Lung (tissue), 12 donors: Measurements from ENCODE around the gene CTSZ. TPM values are rescaled to one million over a fixed set of nuclear protein-coding genes. Genes with fewer than 3 reads are reported as not detected.

Source experiments
- ATAC-seq: fragments of 200-7000 bp; cut with Tn5 transposase; one replicate; pipeline ENCODE4 v1.9.1; 2020; ENCODE audit warnings: moderate number of reproducible peaks; ENCODE audit not compliant: insufficient read depth, low FRiP score
- DNase-seq, 3 donors: peaks; one replicate each; pipeline ENCODE4 v3.0.0-alpha.2; 2013 to 2017
- H3K27ac ChIP-seq, 2 donors: one replicate each; pipeline ENCODE4 v1.5.1; 2013; ENCODE audit warnings: mild to moderate bottlenecking in 2 of 2, moderate library complexity in 2 of 2, control low read depth in 1 of 2, inconsistent platforms in 1 of 2, low read depth in 1 of 2, low read length in 1 of 2
- H3K27me3 ChIP-seq, 3 donors: one replicate each; pipeline ENCODE4 v1.5.1; 2013; ENCODE audit warnings: low read length in 2 of 3; ENCODE audit not compliant: control insufficient read depth in 3 of 3, insufficient read depth in 3 of 3
- H3K36me3 ChIP-seq, 4 donors: one replicate each; pipeline ENCODE4 v1.5.1; 2013; ENCODE audit warnings: low read length in 4 of 4, mild to moderate bottlenecking in 1 of 4, moderate library complexity in 1 of 4; ENCODE audit not compliant: control insufficient read depth in 4 of 4, insufficient read depth in 4 of 4
- H3K4me1 ChIP-seq, 5 donors: one replicate each; pipeline ENCODE4 v1.5.1; 2013; ENCODE audit warnings: low read length in 5 of 5, mild to moderate bottlenecking in 2 of 5, moderate library complexity in 1 of 5; ENCODE audit not compliant: control insufficient read depth in 5 of 5, insufficient read depth in 5 of 5
- H3K4me3 ChIP-seq: one replicate; pipeline ENCODE4 v1.5.1; 2013; ENCODE audit warnings: mild to moderate bottlenecking, control low read depth, moderate library complexity
- H3K9ac ChIP-seq, 2 donors: one replicate each; pipeline ENCODE4 v1.5.1; 2013; ENCODE audit warnings: low read length in 2 of 2, control low read depth in 1 of 2; ENCODE audit not compliant: insufficient read depth in 1 of 2
- H3K9me3 ChIP-seq, 4 donors: one replicate each; pipeline ENCODE4 v1.5.1; 2013; ENCODE audit warnings: low read length in 3 of 4, mild to moderate bottlenecking in 1 of 4, moderate library complexity in 1 of 4; ENCODE audit not compliant: control insufficient read depth in 4 of 4, insufficient read depth in 3 of 4
- WGBS, 2 donors: extraction: QIAGEN DNeasy Blood & Tissue Kit; methylation state at CpG; one replicate each; pipeline ENCODE4 v1.1.7; 2013; 5-methylcytosine and 5-hydroxymethylcytosine counted together
- polyA plus RNA-seq, 2 donors: library from polyadenylated mRNA; stranded (reverse); fragments of 200-250 nt; gene quantifications; one replicate each; pipeline ENCODE4 v1.2.1, GENCODE V29; 2013
- total RNA-seq, 2 donors: library from RNA; depleted of rRNA in 1 of 2; stranded (reverse); fragments of >200 nt in 1 of 2; gene quantifications; one replicate each; pipeline ENCODE4 v1.2.1, GENCODE V29; 2014 to 2021
- TF ChIP-seq, protein P1 (sequence below): IDR thresholded peaks from 2 replicates; pipeline ENCODE4 v1.5.1; 2012; ENCODE audit warnings: mild to moderate bottlenecking; ENCODE audit errors: control extremely low read depth, extremely low read depth
- donor health status: control.
- donor health status: control.
- donor health status: Bipolar disorder and iron deficiency.
- donor health status: healthy.
- donor health status: DM: yes; HTN: yes; CAD: no.

Gene CTSZ
- total and polyA plus RNA-seq, 4 donors = 105 to 558 (median 291) TPM

GRCh38 chr20:59004493-59004762 is 2.6 kb downstream of the CTSZ start:
- Histone ChIP-seq H3K9ac (no peak overlapping the region), H3K4me3 (no peak overlapping the region), H3K27ac (peak overlapping the region in 1 of 2 donors; percentile 46), H3K27me3 (no peaks in the 10 kb centered on the region), H3K9me3 (no peaks in the 10 kb centered on the region), H3K36me3 (peaks cover 0 to 31% (median 2%) of the 10 kb centered on the region in 4 donors), H3K4me1 (peaks cover 0 to 20% (median 9%) of the 10 kb centered on the region in 5 donors)
- no peak for ATAC-seq
- WGBS, 2 donors = 29 to 42% methylated on average over 4 of the region's 4 CpGs
- TF ChIP-seq, protein P1, sequence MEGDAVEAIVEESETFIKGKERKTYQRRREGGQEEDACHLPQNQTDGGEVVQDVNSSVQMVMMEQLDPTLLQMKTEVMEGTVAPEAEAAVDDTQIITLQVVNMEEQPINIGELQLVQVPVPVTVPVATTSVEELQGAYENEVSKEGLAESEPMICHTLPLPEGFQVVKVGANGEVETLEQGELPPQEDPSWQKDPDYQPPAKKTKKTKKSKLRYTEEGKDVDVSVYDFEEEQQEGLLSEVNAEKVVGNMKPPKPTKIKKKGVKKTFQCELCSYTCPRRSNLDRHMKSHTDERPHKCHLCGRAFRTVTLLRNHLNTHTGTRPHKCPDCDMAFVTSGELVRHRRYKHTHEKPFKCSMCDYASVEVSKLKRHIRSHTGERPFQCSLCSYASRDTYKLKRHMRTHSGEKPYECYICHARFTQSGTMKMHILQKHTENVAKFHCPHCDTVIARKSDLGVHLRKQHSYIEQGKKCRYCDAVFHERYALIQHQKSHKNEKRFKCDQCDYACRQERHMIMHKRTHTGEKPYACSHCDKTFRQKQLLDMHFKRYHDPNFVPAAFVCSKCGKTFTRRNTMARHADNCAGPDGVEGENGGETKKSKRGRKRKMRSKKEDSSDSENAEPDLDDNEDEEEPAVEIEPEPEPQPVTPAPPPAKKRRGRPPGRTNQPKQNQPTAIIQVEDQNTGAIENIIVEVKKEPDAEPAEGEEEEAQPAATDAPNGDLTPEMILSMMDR = no peak
- DNase-seq = no peak

GRCh38 chr20:59003836-59004492 is 3.1 kb downstream of the CTSZ start:
- ATAC-seq (no peak), DNase-seq (no peak)
- 77 to 81% methylated on average over 15 to 16 of the region's 16 CpGs for WGBS, 2 donors
- no peaks in the 10 kb centered on the region for H3K27me3 ChIP-seq
- H3K27ac ChIP-seq = peak overlapping the region in 1 of 2 donors; percentile 9
- peaks cover 0 to 20% (median 9%) of the 10 kb centered on the region in 5 donors for H3K4me1 ChIP-seq
- peaks cover 0 to 36% (median 2%) of the 10 kb centered on the region in 4 donors for H3K36me3 ChIP-seq
- H3K9me3 ChIP-seq = no peaks in the 10 kb centered on the region
- TF ChIP-seq, protein P1 = no peak
- no peak overlapping the region for H3K4me3 ChIP-seq
- H3K9ac ChIP-seq = no peak overlapping the region

- H3K9me3 ChIP-seq = no peaks in the 10 kb centered on the region
- peaks cover 0 to 20% (median 9%) of the 10 kb centered on the region in 5 donors for H3K4me1 ChIP-seq
- no peaks in the 10 kb centered on the region for H3K27me3 ChIP-seq
- WGBS, 2 donors = 86 to 91% methylated on average over 17 of the region's 17 CpGs
- ATAC-seq (no peak), DNase-seq (no peak)
- no peak overlapping the region for H3K4me3 ChIP-seq
- TF ChIP-seq, protein P1 = no peak
- peaks cover 0 to 38% (median 2%) of the 10 kb centered on the region in 4 donors for H3K36me3 ChIP-seq
- H3K9ac ChIP-seq = no peak overlapping the region
- no peak overlapping the region for H3K27ac ChIP-seq
Observed at GRCh38 chr20:59002874-59003399, 4.1 kb downstream of the CTSZ start.

- WGBS, 2 donors = 78 to 96% methylated on average over 8 of the region's 8 CpGs
- H3K36me3 ChIP-seq = peaks cover 0 to 43% (median 6%) of the 10 kb centered on the region in 4 donors
- H3K9ac ChIP-seq = no peak overlapping the region
- TF ChIP-seq, protein P1 = no peak
- ATAC-seq (no peak), DNase-seq (no peak)
- H3K4me3 ChIP-seq = no peak overlapping the region
- H3K9me3 ChIP-seq = no peaks in the 10 kb centered on the region
- no peaks in the 10 kb centered on the region for H3K27me3 ChIP-seq
- peaks cover 0 to 20% (median 9%) of the 10 kb centered on the region in 5 donors for H3K4me1 ChIP-seq
- H3K27ac ChIP-seq = no peak overlapping the region
Observed at GRCh38 chr20:59002388-59002787, 4.7 kb downstream of the CTSZ start.
